Activated naive CD4-positive, alpha-beta T cell (primary cell): ENCODE measurements around the gene RNF38.
"Not testable (repeated sequence)": the region's sequence is repeated elsewhere in the genome, so short reads cannot be mapped to it uniquely, and the experiment has no call there.

ENCODE experiments used
- DNase-seq, 4 experiments: peaks; one replicate each; lab custom pipeline; 2025; lab: John Stamatoyannopoulos, UW

RNF38 gene

GRCh38 chr9:36332006-36332405, 68.1 kb downstream of the RNF38 start:
- no peak for DNase-seq

DNA sequence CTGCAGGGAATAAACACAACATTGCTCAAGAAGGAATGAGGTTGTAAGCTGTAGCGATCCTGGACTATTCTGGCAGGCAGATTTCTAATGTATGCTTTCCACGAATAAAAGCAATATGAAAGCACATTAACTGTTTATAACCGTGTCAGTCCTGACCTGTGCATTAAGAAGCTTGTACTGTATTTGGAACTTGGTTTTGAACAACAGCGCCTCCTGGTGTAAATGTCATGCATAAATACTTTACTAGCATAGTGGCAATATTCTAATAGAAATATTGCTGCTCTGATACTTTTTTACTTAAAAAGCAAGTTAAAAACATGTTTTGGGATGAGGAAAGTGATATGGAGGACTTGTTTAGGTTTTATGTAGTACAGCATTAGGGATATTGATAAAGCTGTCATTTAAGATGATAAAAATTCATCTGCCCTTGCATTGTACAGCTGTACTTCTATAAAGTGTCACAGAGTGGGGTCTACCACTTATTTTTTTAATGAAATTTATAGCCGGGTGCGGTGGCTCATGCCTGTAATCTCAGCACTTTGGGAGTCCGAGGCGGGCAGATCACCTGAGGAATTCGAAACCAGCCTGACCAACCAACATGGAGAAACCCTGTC, 71.2 kb downstream of the RNF38 start:
- no peak for DNase-seq

DNA sequence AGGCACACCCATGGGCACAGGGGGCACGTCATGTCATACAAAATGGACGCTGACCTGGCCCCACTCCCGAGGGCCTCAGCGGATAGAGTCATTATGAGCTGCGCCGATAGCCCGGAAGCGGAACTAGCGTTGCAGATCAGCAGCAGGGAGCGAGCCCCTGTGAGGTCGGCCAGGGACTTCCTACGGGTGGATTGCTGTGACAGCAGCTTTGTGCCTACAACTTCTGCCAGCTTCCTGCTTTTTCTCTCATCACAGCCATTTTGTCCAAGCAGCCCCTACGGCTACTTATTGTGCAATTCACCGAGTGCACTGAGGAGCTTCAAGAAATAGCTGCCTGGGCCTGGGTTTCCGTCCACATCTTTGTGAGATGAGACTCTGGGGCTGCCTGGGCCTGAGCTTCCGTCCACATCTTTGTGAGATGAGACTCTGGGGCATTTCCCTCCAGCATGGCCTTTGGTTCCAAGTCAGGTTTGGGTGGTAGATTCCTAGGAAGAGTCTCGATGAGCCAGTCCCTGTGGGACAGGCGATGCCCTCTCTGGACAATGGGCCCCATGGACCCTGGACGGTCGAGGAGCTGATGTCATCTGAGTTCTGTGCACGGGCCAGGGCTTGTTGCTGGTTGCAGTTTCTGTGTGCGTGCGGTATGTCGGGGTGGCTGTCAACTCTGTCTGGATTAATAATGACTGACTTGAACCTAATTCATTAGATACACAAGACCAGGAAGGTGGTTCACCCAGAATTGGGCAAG, 74.8 kb downstream of the RNF38 start:
- no peak for DNase-seq

GRCh38 chr9:36323926-36324325, 76.1 kb downstream of the RNF38 start:
- DNase-seq, result no peak

- no peak for DNase-seq
Measured at GRCh38 chr9:36322462-36322861, 77.6 kb downstream of the RNF38 start.

GRCh38 chr9:36321903-36322302, 78.2 kb downstream of the RNF38 start:
- DNase-seq, result not testable (repeated sequence)

DNA sequence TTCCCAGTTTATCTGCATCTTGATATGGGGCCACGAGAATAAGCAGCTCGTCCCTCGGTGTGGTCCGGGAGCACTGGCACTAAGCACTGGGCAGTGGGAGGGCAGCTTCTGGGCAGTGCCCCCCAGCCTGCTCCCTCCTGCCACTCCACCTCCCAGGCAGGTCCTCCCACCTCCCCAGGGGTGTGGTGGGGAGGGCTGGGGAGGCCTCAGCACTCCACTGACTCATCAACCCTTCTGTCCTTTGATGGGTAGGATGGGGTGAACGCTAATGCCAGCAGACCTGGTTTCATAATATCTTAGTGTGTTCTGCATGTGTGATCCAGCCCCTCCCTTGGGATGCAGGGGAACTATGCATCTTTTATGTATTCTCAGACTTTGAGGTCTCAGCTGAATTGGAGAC, 79.6 kb downstream of the RNF38 start:
- no peak for DNase-seq

GRCh38 chr9:36319806-36320205, 80.3 kb downstream of the RNF38 start:
- no peak for DNase-seq

- no peak for DNase-seq
Measured at GRCh38 chr9:36319183-36319582, 80.9 kb downstream of the RNF38 start.

GRCh38 chr9:36318212-36318802, 81.8 kb downstream of the RNF38 start:
- DNase-seq, result no peak

DNA sequence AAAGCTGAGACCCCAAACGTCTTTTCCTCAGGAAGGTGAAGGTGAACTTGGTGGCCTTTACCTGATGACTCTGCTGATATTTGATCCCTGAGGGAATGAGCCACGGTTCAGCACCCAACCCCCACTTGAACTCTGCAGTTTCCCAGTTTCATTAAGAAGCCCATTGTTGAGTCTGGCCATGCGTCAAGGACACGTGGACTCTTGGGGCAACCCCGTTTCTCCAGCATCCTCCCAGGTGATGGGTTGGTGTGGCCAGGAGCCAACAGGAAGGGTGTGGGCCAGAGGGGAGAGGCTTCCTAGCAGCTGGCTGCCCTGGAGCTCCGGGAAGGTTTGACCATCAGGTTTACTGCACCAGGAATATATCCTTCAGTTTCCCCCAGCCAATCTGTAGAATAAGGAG, 82.3 kb downstream of the RNF38 start:
- DNase-seq, result no peak

GRCh38 chr9:36316611-36317317, 83.3 kb downstream of the RNF38 start:
- no peak for DNase-seq

DNA sequence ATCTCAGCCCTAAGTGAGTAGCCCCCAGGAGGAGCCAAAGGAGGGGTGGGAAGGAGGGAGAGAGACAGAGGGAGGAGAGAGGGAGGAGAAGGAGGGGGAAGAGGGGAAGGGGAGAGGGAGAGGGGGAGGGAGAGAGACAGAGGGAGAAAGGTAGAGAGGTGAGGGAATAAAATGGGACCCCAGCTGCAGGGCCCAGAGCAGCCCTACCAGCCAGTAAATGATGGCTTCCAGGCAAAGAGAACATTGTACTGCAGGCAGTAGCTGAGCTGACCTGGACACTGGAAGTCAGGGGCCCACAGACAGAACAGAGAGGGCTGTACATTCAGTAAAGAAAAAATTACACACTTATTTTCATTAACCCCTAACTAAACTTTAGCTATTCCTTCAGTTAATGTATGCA, 84.0 kb downstream of the RNF38 start:
- no peak for DNase-seq

- DNase-seq, result no peak
Measured at GRCh38 chr9:36315283-36315682, 84.8 kb downstream of the RNF38 start.

GRCh38 chr9:36314740-36315139, 85.3 kb downstream of the RNF38 start:
- no peak for DNase-seq

- DNase-seq, result no peak
Measured at GRCh38 chr9:36306471-36307306, 93.4 kb downstream of the RNF38 start.

DNA sequence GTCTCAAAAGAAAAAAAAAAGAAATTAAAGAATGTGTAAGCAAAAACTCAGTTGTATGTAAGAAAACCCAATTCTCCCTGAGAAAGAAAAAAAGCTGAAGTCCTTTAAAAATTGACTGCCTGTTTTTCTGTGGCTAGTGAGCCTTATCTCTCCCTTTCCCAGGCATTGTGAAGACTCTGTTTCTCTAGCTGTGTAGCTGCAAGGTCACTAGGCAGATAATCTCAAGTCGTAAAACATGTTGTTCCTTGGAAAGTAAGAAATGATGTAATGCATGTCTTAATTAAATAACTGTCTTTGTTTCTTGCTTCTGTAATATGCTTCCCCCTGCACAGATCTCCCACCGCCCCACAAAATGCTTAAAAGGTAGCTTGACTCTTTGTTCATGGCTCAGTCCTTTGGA, 95.7 kb downstream of the RNF38 start:
- not testable (repeated sequence) for DNase-seq

DNA sequence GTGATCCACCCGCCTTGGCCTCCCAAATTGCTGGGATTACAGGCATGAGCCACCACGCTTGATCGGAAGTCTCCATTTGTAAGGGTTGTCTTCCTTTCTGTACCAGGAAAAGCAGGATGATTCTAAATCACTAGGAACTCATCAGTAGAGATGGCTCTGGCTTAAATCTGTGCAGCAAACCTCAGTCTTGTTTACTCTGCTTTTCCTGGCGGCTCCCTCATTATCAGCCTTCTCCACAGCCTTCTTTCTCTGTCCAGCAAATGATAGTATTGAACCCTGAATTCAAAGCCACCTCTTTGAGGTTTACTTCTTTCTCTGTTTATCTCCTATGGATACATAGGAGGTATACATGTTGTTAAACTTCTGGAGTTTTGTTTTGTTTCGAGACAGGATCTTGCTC, 98.8 kb downstream of the RNF38 start:
- no peak for DNase-seq

DNA sequence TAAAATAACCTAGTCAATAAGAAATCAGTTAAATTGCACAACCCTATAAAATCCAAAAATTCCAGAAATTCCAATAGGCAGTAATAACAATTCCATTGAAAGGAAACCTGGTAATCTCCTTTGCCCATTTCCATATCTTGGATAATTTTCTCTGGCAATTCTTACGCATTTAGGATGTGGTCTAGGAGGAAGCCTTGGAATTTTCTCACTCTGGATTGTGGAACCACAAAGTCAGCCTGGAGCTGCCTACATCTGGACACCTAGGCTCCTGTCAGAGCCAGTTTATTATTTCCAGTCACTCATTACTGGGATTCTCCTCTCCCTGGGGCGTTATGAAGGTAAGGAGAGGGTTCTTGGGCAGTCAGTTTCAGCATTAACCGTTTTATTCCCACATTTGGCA, 101.5 kb downstream of the RNF38 start:
- no peak for DNase-seq

DNA sequence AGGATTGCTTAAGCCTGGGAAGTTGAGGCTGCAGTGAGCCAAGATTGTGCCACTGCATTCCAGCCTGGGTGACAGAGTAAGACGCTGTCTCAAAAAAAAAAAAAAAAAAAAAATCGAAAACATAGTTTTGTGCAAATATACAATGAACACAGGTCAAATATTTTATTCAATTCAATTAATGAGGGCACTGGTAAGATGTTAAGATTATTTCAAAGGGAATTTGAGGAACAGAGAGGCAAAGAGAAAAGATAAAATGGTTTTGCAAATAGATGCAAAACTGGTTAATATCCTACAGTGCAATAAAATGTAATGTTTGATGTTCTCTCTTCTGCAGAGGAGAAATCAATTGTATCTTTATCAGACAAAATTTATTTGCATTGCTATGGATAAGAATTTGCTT, 102.3 kb downstream of the RNF38 start:
- no peak for DNase-seq

DNA sequence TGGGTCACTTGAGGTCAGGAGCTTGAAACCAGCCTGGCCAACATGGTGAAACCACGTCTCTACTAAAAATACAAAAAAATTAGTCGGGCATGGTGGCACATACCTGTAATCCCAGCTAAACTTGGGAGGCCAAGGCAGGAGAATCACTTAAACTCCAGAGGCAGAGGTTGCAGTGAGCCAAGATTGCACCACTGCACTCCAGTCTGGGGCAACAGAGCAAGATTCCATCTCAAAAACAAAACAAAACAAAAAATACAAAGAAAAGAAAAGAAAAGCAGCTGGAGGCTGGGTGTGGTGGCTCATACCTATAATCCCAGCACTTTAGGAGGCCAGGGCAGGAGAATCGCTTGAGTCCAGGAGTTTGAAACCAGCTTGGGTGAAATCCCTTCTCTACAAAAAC, 105.1 kb downstream of the RNF38 start:
- DNase-seq, result not testable (repeated sequence)

GRCh38 chr9:36293918-36294317, 106.2 kb downstream of the RNF38 start:
- DNase-seq, result no peak
